Tibial artery (tissue), 4 donors: ENCODE results near the gene ZNF609.

Experiments used
- DNase-seq, 2 donors: peaks; one replicate each; pipeline ENCODE4 v3.0.0-alpha.2; 2019
- H3K27ac ChIP-seq, 2 donors: fragments of 200-600 bp; sonication (generic) in 1 of 2; 1 replicate in 1 of 2; 2 replicates in 1 of 2; pipeline ENCODE4 v1.5.1; 2018 to 2019; ENCODE audit warnings: mild to moderate bottlenecking in 1 of 2
- H3K27me3 ChIP-seq, 2 donors: fragments of 200-600 bp; sonication (generic) in 1 of 2; one replicate each; pipeline versions ENCODE4 v1.5.1 to v1.6.0; 2016 to 2019
- H3K36me3 ChIP-seq, 3 donors: fragments of 200-600 bp; sonication (generic) in 2 of 3; one replicate each; pipeline ENCODE4 v1.5.1; 2016 to 2019; ENCODE audit warnings: mild to moderate bottlenecking in 2 of 3
- H3K4me1 ChIP-seq, 4 donors: fragments of 200-600 bp; sonication (generic) in 2 of 4; 1 replicate in 3 of 4; 2 replicates in 1 of 4; pipeline ENCODE4 v1.5.1; 2016 to 2019
- H3K4me3 ChIP-seq, 2 donors: fragments of 200-600 bp; sonication (generic) in 1 of 2; 1 replicate in 1 of 2; 2 replicates in 1 of 2; pipeline ENCODE4 v1.5.1; 2018 to 2019; ENCODE audit warnings: mild to moderate bottlenecking in 2 of 2
- H3K9me3 ChIP-seq, 3 donors: fragments of 200-600 bp; sonication (generic) in 1 of 3; one replicate each; pipeline ENCODE4 v1.5.1; 2016 to 2019
- intact Hi-C: fragments of 100-400 bp; cut with DNase I; formaldehyde crosslinking; loops from one replicate; pipeline ENCODE4 v1.15.0; 2023; ENCODE audit warnings: low total_unique reads
- TF ChIP-seq, protein P1 (sequence below), 2 experiments: fragments of 200-600 bp in 1 of 2; fragments of 450-650 bp in 1 of 2; IDR thresholded peaks; one replicate each; pipeline ENCODE4 v1.5.1; 2017 to 2019; ENCODE audit warnings: antibody characterized with exemption in 2 of 2, mild to moderate bottlenecking in 1 of 2, moderate library complexity in 1 of 2

Gene ZNF609

GRCh38 chr15:64460206-64460723 is at the start of gene ZNF609:
TSS of gene ZNF609 (plus strand) at chr15:64460578. CDS start at chr15:64499420, 38,842 bp downstream.
- intact Hi-C loops, result no loop called here
- H3K27me3 ChIP-seq, result no peaks in the 10 kb centered on the region
- H3K27ac ChIP-seq, result peak within 1 kb of the TSS; percentile 86 to 93
- H3K9me3 ChIP-seq, result no peaks in the 10 kb centered on the region
- DNase-seq, result peak; percentile 93 to 95
- H3K4me1 ChIP-seq, result peaks cover 0 to 43% (median 23%) of the 10 kb centered on the region in 4 donors
- peak within 1 kb of the TSS; percentile 96 to 97 for H3K4me3 ChIP-seq
- TF ChIP-seq, protein P1, sequence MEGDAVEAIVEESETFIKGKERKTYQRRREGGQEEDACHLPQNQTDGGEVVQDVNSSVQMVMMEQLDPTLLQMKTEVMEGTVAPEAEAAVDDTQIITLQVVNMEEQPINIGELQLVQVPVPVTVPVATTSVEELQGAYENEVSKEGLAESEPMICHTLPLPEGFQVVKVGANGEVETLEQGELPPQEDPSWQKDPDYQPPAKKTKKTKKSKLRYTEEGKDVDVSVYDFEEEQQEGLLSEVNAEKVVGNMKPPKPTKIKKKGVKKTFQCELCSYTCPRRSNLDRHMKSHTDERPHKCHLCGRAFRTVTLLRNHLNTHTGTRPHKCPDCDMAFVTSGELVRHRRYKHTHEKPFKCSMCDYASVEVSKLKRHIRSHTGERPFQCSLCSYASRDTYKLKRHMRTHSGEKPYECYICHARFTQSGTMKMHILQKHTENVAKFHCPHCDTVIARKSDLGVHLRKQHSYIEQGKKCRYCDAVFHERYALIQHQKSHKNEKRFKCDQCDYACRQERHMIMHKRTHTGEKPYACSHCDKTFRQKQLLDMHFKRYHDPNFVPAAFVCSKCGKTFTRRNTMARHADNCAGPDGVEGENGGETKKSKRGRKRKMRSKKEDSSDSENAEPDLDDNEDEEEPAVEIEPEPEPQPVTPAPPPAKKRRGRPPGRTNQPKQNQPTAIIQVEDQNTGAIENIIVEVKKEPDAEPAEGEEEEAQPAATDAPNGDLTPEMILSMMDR (IDR thresholded peaks at IDR 0.05), result no peak
- peaks cover 0 to 18% (median 8%) of the 10 kb centered on the region in 3 donors for H3K36me3 ChIP-seq

DNA sequence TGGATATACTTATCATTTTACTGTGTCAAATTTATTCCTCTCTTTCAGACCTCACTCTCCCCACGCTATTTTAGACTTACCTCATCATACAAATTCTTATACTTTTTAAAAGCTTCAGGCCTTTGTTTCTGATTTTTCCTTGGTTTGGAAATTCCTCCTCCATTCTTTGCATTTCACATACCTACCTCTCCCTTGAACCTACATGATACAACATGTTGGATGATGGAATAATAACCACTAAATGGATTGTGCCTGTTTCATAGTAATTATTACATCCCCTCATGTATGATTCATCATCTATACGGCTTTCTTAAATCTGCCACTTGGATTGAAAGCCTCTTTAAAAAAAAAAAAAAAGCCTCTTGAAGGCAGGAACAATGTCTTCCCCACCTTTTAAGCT is 48.2 kb upstream of the ZNF609 start:
- H3K4me1 ChIP-seq, result no peaks in the 10 kb centered on the region
- H3K36me3 ChIP-seq, result peaks cover 56 to 95% (median 84%) of the 10 kb centered on the region in 3 donors
- H3K27me3 ChIP-seq, result no peaks in the 10 kb centered on the region
- no peak overlapping the region for H3K27ac ChIP-seq
- TF ChIP-seq, protein P1 (IDR thresholded peaks at IDR 0.05), result no peak
- H3K9me3 ChIP-seq, result no peaks in the 10 kb centered on the region
- intact Hi-C loops, result no loop called here
- H3K4me3 ChIP-seq, result no peak overlapping the region
- no peak for DNase-seq

- TF ChIP-seq, protein P1 (IDR thresholded peaks at IDR 0.05), result no peak
- intact Hi-C loops, result no loop called here
- Histone ChIP-seq H3K4me1 (peaks cover 0 to 4% (median 2%) of the 10 kb centered on the region in 4 donors), H3K4me3 (no peak overlapping the region), H3K9me3 (no peaks in the 10 kb centered on the region), H3K27ac (no peak overlapping the region), H3K36me3 (peaks cover 47 to 88% (median 64%) of the 10 kb centered on the region in 3 donors), H3K27me3 (no peaks in the 10 kb centered on the region)
- DNase-seq, result no peak
These were observed 37.7 kb upstream of the ZNF609 start for GRCh38 chr15:64422697-64423096.

GRCh38 chr15:64423970-64424369 is 36.4 kb upstream of the ZNF609 start:
- peaks cover 38 to 88% (median 52%) of the 10 kb centered on the region in 3 donors for H3K36me3 ChIP-seq
- no peaks in the 10 kb centered on the region for H3K9me3 ChIP-seq
- no peak overlapping the region for H3K27ac ChIP-seq
- DNase-seq, result no peak
- intact Hi-C loops, result no loop called here
- no peak overlapping the region for H3K4me3 ChIP-seq
- TF ChIP-seq, protein P1 (IDR thresholded peaks at IDR 0.05), result no peak
- H3K27me3 ChIP-seq, result no peaks in the 10 kb centered on the region
- peaks cover 0 to 4% (median 2%) of the 10 kb centered on the region in 4 donors for H3K4me1 ChIP-seq

- intact Hi-C loops, result no loop called here
- Histone ChIP-seq H3K36me3 (peaks cover 38 to 77% (median 42%) of the 10 kb centered on the region in 3 donors), H3K27me3 (no peaks in the 10 kb centered on the region), H3K27ac (no peak overlapping the region), H3K4me3 (no peak overlapping the region), H3K4me1 (peaks cover 0 to 4% (median 2%) of the 10 kb centered on the region in 4 donors), H3K9me3 (no peaks in the 10 kb centered on the region)
- DNase-seq, result no peak
- TF ChIP-seq, protein P1 (IDR thresholded peaks at IDR 0.05), result no peak
These were observed 35.2 kb upstream of the ZNF609 start for GRCh38 chr15:64425221-64425620.
